SU-DHL-6 (cell line): Measurements from ENCODE around the gene LDLRAD3.

Experiments
- H2AFZ ChIP-seq: fragments of 200-600 bp; sonication (generic); 2 replicates; pipeline ENCODE4 v1.6.1; 2014; ENCODE audit warnings: low read depth, mild to moderate bottlenecking, moderate library complexity, mixed read lengths, antibody characterized with exemption, low read length; ENCODE audit not compliant: severe bottlenecking
- H3F3A ChIP-seq: fragments of 200-600 bp; shearing (Covaris generic); 2 replicates; pipeline ENCODE4 v1.6.0; 2016; ENCODE audit warnings: antibody characterized with exemption, mild to moderate bottlenecking; ENCODE audit not compliant: insufficient read depth
- H3K27ac ChIP-seq: fragments of 200-600 bp; sonication (generic); 2 replicates; pipeline ENCODE4 v1.5.1; 2016; ENCODE audit warnings: low read depth, mild to moderate bottlenecking, low read length, moderate library complexity, mixed read lengths
- H3K27me3 ChIP-seq: fragments of 200-600 bp; sonication (generic), shearing (Covaris generic); 2 replicates; pipeline ENCODE4 v1.6.0; 2014; ENCODE audit warnings: mild to moderate bottlenecking, low read length
- H3K36me3 ChIP-seq: fragments of 200-600 bp; sonication (generic); 2 replicates; pipeline ENCODE4 v1.6.1; 2014; ENCODE audit warnings: mild to moderate bottlenecking, low read length, mixed read lengths
- H3K4me2 ChIP-seq: fragments of 300-600, 200-600 bp; shearing (Covaris generic), sonication (generic); 2 replicates; pipeline ENCODE4 v1.6.0; 2014; ENCODE audit warnings: low read length, low read depth, mild to moderate bottlenecking; ENCODE audit not compliant: poor library complexity, severe bottlenecking
- H3K4me3 ChIP-seq: fragments of 200-600 bp; sonication (generic); 2 replicates; pipeline ENCODE4 v1.5.1; 2014; ENCODE audit warnings: antibody characterized with exemption, low read length, mild to moderate bottlenecking, mixed read lengths; ENCODE audit not compliant: insufficient read depth, poor library complexity, severe bottlenecking
- H3K79me2 ChIP-seq: fragments of 200-600 bp; sonication (generic); 2 replicates; pipeline ENCODE4 v1.6.1; 2014; ENCODE audit warnings: mild to moderate bottlenecking, low read length, moderate library complexity; ENCODE audit not compliant: insufficient read depth
- H3K9ac ChIP-seq: fragments of 200-600 bp; sonication (generic); 2 replicates; pipeline ENCODE4 v1.7.0; 2014; ENCODE audit warnings: mild to moderate bottlenecking, low read length
- H3K9me2 ChIP-seq: fragments of 200-600 bp; sonication (generic); replicated peaks from 2 replicates; pipeline ENCODE4 v1.6.1; 2014; ENCODE audit warnings: low read length; ENCODE audit not compliant: insufficient read depth
- H3K9me3 ChIP-seq: fragments of 200-600 bp; sonication (generic); 2 replicates; pipeline ENCODE4 v1.6.1; 2014; ENCODE audit warnings: low read length, mixed read lengths; ENCODE audit not compliant: insufficient read depth
- H4K20me1 ChIP-seq: fragments of 200-600 bp; sonication (generic); 2 replicates; pipeline ENCODE4 v1.6.1; 2014; ENCODE audit warnings: low read depth, mild to moderate bottlenecking, antibody characterized with exemption, low read length, moderate library complexity, mixed read lengths
- EZH2phosphoT487 ChIP-seq: fragments of 200-600 bp; sonication (generic), shearing (Covaris generic); conservative IDR thresholded peaks from 2 replicates; pipeline ENCODE4 v1.6.1; 2018; ENCODE audit warnings: mild to moderate bottlenecking, antibody characterized with exemption, low read length, moderate library complexity, mixed read lengths
- TF ChIP-seq, protein P1 (sequence below): fragments of 200-600 bp; sonication (generic); IDR thresholded peaks from one replicate; pipeline ENCODE4 v1.5.1; 2017; ENCODE audit warnings: antibody characterized with exemption, mild to moderate bottlenecking, low read length, moderate library complexity; ENCODE audit not compliant: insufficient read depth, poor library complexity, severe bottlenecking

The LDLRAD3 gene

GRCh38 chr11:35969089-35970042 is 25.5 kb downstream of the LDLRAD3 start:
- Histone ChIP-seq H2AFZ (no peak overlapping the region), H3K4me3 (no peak overlapping the region)

GRCh38 chr11:35970445-35970844 is 26.6 kb downstream of the LDLRAD3 start:
- H3K36me3 ChIP-seq = no peaks in the 10 kb centered on the region
- H3K4me2 ChIP-seq = no peak overlapping the region
- no peaks in the 10 kb centered on the region for H3K9me2 ChIP-seq
- H3K27ac ChIP-seq = no peak overlapping the region
- H3K79me2 ChIP-seq = no peaks in the 10 kb centered on the region
- no peaks in the 10 kb centered on the region for H3K9me3 ChIP-seq
- no peak overlapping the region for H2AFZ ChIP-seq
- no peaks in the 10 kb centered on the region for H4K20me1 ChIP-seq
- no peaks in the 10 kb centered on the region for H3K27me3 ChIP-seq
- no peak overlapping the region for H3K4me3 ChIP-seq
- H3K9ac ChIP-seq = no peak overlapping the region
- TF ChIP-seq, protein P1, sequence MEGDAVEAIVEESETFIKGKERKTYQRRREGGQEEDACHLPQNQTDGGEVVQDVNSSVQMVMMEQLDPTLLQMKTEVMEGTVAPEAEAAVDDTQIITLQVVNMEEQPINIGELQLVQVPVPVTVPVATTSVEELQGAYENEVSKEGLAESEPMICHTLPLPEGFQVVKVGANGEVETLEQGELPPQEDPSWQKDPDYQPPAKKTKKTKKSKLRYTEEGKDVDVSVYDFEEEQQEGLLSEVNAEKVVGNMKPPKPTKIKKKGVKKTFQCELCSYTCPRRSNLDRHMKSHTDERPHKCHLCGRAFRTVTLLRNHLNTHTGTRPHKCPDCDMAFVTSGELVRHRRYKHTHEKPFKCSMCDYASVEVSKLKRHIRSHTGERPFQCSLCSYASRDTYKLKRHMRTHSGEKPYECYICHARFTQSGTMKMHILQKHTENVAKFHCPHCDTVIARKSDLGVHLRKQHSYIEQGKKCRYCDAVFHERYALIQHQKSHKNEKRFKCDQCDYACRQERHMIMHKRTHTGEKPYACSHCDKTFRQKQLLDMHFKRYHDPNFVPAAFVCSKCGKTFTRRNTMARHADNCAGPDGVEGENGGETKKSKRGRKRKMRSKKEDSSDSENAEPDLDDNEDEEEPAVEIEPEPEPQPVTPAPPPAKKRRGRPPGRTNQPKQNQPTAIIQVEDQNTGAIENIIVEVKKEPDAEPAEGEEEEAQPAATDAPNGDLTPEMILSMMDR = no peak
- no peak for TF ChIP-seq EZH2phosphoT487
- H3F3A ChIP-seq = no peaks in the 10 kb centered on the region

More at GRCh38 chr11:35969089-35970042, 25.5 kb downstream of the LDLRAD3 start:
- Histone ChIP-seq H3F3A (no peaks in the 10 kb centered on the region), H3K9me3 (no peaks in the 10 kb centered on the region), H3K79me2 (no peaks in the 10 kb centered on the region), H4K20me1 (no peaks in the 10 kb centered on the region), H3K9ac (no peak overlapping the region), H3K9me2 (no peaks in the 10 kb centered on the region), H3K27ac (no peak overlapping the region), H3K27me3 (no peaks in the 10 kb centered on the region), H3K4me2 (no peak overlapping the region), H3K36me3 (no peaks in the 10 kb centered on the region)
- TF ChIP-seq, protein P1 = no peak
- TF ChIP-seq EZH2phosphoT487 = no peak

GRCh38 chr11:35971841-35972422 is 28.1 kb downstream of the LDLRAD3 start:
- Histone ChIP-seq H3K9me2 (no peaks in the 10 kb centered on the region), H3K79me2 (no peaks in the 10 kb centered on the region), H3K27ac (no peak overlapping the region), H4K20me1 (no peaks in the 10 kb centered on the region), H3K27me3 (no peaks in the 10 kb centered on the region), H3K4me3 (no peak overlapping the region), H3K4me2 (no peak overlapping the region), H3K36me3 (no peaks in the 10 kb centered on the region), H3K9me3 (no peaks in the 10 kb centered on the region), H3F3A (no peaks in the 10 kb centered on the region), H3K9ac (no peak overlapping the region), H2AFZ (no peak overlapping the region)
- no peak for TF ChIP-seq EZH2phosphoT487
- TF ChIP-seq, protein P1 = no peak
